Colonic mucosa (tissue), 4 donors: Measurements from ENCODE around the gene DPH7. TPM values are rescaled to one million over a fixed set of nuclear protein-coding genes. Genes with fewer than 3 reads are reported as not detected.

Experiments used
- DNase-seq: peaks from one replicate; pipeline ENCODE4 v3.0.0-alpha.2; 2020
- H3K27ac ChIP-seq: fragments of 200-600 bp; one replicate; pipeline ENCODE4 v1.8.0; 2021
- H3K27me3 ChIP-seq: fragments of 200-600 bp; one replicate; pipeline ENCODE4 v1.8.0; 2021
- H3K36me3 ChIP-seq: fragments of 200-600 bp; one replicate; pipeline ENCODE4 v1.8.0; 2021
- H3K4me1 ChIP-seq: fragments of 200-600 bp; one replicate; pipeline ENCODE4 v1.8.0; 2021; ENCODE audit warnings: mild to moderate bottlenecking
- H3K4me3 ChIP-seq: fragments of 200-600 bp; one replicate; pipeline ENCODE4 v1.8.0; 2021
- H3K9ac ChIP-seq, 2 donors: one replicate each; pipeline ENCODE4 v1.7.0; 2013; ENCODE audit warnings: control low read depth in 2 of 2, low read depth in 2 of 2, low read length in 2 of 2
- H3K9me3 ChIP-seq: fragments of 200-600 bp; one replicate; pipeline ENCODE4 v1.8.0; 2021
- intact Hi-C: fragments of 100-400 bp; cut with DNase I; formaldehyde crosslinking; loops from one replicate; pipeline ENCODE4 v1.14.1; 2022
- total RNA-seq, 2 donors: library from RNA; stranded (reverse); fragmentation: NEBNext Ultra II Directional in 1 of 2; extraction: Animal tissue kit (Norgen Biotek cat#: 25700) in 1 of 2; gene quantifications; one replicate each; pipeline ENCODE4 v1.2.1, GENCODE V29; 2021
- TF ChIP-seq, protein P1 (sequence below): fragments of 200-600 bp; IDR thresholded peaks from one replicate; pipeline ENCODE4 v1.8.0; 2022; ENCODE audit warnings: antibody characterized with exemption, mild to moderate bottlenecking
- donor health status: healthy.
- donor health status: DM: no; HTN: no; CAD: no.
- donor health status: DM: no; HTN: no; CAD: no.

DPH7 gene
- total RNA-seq, 2 donors from 2014 or later = 15.6 to 30.6 TPM

DNA sequence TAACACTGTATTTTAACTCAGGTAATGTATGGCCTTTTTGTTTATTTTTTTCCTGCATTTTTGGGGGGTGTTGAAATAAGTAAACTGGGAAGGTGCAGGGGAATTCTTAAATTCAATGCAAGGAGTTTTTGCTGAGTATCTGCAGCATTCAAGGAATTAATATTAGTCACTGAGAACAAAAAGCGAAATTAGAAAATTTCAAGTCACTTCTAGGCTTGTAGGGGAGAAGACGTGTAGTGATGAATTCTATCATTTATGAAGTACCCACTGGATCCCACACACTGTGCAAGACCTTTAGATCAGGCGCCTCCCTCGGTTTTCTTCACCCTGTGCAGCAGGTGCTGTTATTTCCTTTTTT is 41.3 kb upstream of the DPH7 start:
- no peaks in the 10 kb centered on the region for H3K27me3 ChIP-seq
- peak overlapping the region in 1 of 2 donors; percentile 56 for H3K9ac ChIP-seq
- no peak for DNase-seq
- no peaks in the 10 kb centered on the region for H3K9me3 ChIP-seq
- intact Hi-C loops = no loop called here
- H3K4me3 ChIP-seq = peak overlapping the region; percentile 59
- H3K4me1 ChIP-seq = peaks cover 19% of the 10 kb centered on the region
- TF ChIP-seq, protein P1, sequence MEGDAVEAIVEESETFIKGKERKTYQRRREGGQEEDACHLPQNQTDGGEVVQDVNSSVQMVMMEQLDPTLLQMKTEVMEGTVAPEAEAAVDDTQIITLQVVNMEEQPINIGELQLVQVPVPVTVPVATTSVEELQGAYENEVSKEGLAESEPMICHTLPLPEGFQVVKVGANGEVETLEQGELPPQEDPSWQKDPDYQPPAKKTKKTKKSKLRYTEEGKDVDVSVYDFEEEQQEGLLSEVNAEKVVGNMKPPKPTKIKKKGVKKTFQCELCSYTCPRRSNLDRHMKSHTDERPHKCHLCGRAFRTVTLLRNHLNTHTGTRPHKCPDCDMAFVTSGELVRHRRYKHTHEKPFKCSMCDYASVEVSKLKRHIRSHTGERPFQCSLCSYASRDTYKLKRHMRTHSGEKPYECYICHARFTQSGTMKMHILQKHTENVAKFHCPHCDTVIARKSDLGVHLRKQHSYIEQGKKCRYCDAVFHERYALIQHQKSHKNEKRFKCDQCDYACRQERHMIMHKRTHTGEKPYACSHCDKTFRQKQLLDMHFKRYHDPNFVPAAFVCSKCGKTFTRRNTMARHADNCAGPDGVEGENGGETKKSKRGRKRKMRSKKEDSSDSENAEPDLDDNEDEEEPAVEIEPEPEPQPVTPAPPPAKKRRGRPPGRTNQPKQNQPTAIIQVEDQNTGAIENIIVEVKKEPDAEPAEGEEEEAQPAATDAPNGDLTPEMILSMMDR = no peak
- H3K36me3 ChIP-seq = no peaks in the 10 kb centered on the region
- H3K27ac ChIP-seq = peak overlapping the region; percentile 74

DNA sequence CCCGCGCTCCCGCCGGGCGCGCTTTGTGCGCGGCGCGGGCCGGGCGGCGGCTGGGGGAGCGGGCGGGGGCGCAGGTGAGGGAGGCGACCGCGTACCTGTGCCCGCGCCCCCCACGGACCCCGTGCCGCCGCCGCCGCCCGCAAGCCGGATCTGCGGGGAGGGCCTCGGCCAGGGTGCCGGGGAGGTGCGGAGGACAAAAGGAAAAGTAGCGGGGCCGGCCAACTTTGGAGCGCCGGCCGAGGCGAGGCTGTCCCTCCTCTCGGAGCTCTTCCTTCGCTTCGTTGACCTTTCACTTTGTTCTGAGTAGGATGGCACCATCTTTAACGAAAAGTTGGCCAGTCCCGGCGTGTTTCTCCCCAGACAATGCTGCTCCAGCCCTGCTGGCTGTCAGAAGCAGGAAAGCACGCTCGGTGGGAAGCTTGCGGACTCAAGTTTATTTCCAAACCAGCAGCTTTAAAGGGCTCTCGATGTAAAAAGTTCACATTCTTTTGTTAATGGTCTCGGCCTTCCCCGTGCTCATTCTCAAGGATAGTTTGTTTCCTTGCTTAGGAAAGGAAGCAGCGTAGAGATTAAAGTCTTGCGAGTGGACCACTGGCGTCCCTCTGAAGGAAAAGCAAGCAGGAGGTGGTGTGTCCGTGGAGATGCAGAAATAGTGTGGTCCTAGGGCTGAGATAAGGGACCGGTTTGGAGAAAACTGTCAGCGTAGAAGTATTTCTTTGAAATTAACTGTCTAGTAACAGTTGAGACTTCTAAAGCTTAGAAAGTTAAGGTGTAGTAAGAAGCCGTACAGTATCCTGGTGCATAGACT is 40.7 kb upstream of the DPH7 start:
- Histone ChIP-seq H3K9me3 (no peaks in the 10 kb centered on the region), H3K27me3 (no peaks in the 10 kb centered on the region), H3K27ac (peak overlapping the region; percentile 74), H3K4me1 (peaks cover 19% of the 10 kb centered on the region), H3K4me3 (peak overlapping the region; percentile 59), H3K36me3 (no peaks in the 10 kb centered on the region), H3K9ac (peak overlapping the region; percentile 56 to 68)
- TF ChIP-seq, protein P1 = no peak
- intact Hi-C loops = no loop called here
- DNase-seq = peak; percentile 39

DNA sequence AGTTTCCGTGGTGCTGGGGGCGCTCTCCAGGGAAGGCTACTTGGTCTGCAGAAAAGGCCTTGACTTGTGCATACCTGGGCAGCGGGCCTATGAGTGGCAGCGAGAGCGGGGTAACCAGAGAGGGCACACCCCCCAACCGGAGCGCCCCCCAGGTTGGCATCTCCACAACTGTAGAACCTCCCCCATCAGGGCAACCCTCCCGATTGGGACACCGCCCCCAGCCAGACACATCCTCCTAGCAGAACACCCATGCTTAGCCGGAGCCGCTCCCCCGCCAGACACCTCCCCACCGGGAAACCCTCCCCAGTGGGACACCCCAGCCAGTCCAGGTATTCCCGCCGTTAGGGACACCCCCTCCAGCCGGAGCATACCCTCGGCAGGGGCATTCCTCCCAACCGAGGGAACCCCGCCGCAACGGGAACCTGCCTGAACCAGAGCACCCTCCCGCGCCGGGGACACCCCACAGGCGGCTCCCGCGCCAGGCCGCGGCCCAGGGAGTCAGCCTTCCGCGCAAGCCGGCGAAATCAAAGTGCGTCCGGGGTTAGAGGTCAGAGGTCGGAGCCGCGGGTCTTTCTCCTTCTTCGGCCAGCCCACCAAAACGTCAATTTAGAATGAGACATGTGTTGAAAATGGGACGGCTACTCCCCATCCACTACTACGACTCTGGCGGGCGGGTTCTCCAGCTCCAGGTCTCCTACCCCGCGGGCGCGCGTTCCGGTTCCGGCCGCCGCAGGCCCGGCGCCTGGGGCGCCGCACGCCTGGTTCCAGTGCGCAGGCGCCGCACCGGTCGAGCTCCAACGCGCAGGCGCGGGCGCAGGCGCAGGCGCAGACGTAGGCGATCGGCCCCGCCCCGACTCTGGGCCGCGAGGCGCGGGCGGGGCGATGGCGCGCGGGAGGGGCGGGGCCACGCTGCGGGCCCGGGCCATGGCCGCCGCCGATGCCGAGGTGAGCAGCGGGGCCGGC is 39.7 kb upstream of the DPH7 start, which contains the start of gene EHMT1:
Gene EHMT1 (plus strand): TSS at position 901 of the 963 bp plus-strand sequence. CDS start 24 bp downstream, at position 925.
- DNase-seq = peak; percentile 85
- Histone ChIP-seq H3K9me3 (no peaks in the 10 kb centered on the region), H3K27ac (peak within 1 kb of the TSS; percentile 87), H3K27me3 (no peaks in the 10 kb centered on the region), H3K9ac (peak within 1 kb of the TSS; percentile 95 to 99), H3K4me1 (peaks cover 19% of the 10 kb centered on the region), H3K36me3 (peaks cover 8% of the 10 kb centered on the region), H3K4me3 (peak within 1 kb of the TSS; percentile 92)
- intact Hi-C loops = no loop called here
- TF ChIP-seq, protein P1 = no peak

DNA sequence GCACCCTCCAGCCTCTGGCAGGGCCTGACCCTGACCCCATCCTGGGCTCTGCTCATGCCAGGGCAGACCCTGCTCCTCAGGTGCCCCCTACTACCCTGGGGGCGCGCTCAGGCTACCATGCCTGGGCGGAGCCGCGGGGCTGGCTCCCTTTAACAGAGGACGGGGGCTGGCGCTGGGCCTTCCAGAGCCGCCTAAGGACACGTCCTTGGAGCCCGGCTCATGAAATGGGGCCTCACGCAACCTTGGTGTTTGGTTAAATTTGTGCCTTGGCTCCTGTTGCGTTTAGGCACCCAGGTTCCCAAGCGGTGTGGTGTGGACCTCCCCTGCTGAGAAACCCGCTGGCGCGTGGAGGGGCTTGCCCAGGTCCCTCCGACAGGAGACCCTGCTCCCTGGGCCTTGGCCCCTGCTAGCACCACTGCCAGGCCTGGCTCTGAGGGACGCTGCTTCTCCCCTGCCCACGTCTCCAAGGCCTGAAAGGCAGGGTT is 36.7 kb upstream of the DPH7 start:
- Histone ChIP-seq H3K27me3 (no peaks in the 10 kb centered on the region), H3K4me3 (no peak overlapping the region), H3K36me3 (peaks cover 11% of the 10 kb centered on the region), H3K9me3 (no peaks in the 10 kb centered on the region), H3K4me1 (peaks cover 30% of the 10 kb centered on the region), H3K27ac (no peak overlapping the region), H3K9ac (no peak overlapping the region)
- intact Hi-C loops = no loop called here
- DNase-seq = no peak
- TF ChIP-seq, protein P1 = no peak

DNA sequence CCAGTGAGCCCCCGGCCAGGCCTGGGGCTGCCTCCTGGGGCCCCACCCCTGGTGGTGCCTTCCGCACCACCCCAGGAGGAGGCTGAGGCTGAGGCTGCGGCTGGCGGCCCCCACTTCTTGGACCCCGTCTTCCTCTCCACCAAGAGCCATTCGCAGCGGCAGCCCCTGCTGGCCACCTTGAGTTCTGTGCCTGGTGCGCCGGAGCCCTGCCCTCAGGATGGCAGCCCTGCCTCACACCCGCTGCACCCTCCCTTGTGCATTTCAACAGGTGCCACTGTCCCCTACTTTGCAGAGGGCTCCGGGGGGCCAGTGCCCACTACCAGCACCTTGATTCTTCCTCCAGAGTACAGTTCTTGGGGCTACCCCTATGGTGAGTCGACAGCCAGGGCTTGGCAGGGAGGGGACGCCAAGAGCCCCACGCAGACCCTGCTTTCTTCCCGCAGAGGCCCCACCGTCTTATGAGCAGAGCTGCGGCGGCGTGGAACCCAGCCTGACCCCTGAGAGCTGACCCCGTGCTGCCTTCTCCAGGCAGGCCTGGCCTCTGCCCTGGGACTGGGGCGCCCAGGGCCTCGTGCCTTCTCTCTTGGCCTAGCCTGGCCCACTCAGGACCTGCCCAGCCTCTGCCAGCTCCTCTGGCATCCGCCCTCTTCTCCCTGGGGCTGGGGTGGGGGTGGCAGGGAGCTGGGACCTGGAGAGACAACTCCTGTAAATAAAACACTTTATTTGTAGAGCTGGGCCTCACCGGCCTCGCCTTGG is 36.1 kb upstream of the DPH7 start:
- H3K27ac ChIP-seq = no peak overlapping the region
- no peak for DNase-seq
- H3K27me3 ChIP-seq = no peaks in the 10 kb centered on the region
- peaks cover 11% of the 10 kb centered on the region for H3K36me3 ChIP-seq
- intact Hi-C loops = no loop called here
- H3K9me3 ChIP-seq = no peaks in the 10 kb centered on the region
- H3K4me3 ChIP-seq = no peak overlapping the region
- TF ChIP-seq, protein P1 = no peak
- no peak overlapping the region for H3K9ac ChIP-seq
- H3K4me1 ChIP-seq = peaks cover 24% of the 10 kb centered on the region
